Activated B cell treated with CpG ODN at 0.5 μM for 24 hours (primary cell): ENCODE data around the gene OR52W1. TPM values are rescaled to one million over a fixed set of nuclear protein-coding genes. Genes with fewer than 3 reads are reported as not detected.
A peak's percentile ranks its signal among the peaks of the same experiment; 100 is the strongest.

Experiments used
- ATAC-seq: fragments of 200-7000 bp; cut with Tn5 transposase; one replicate; pipeline ENCODE4 v1.10.0; 2021; ENCODE audit warnings: low read depth, mild to moderate bottlenecking, moderate library complexity
- CTCF ChIA-PET: fragments of 350-600 bp; sonication (Branson Sonifier 250); formaldehyde crosslinking; loops from one replicate; lab custom pipeline; 2021; ENCODE audit warnings: antibody characterized with exemption; lab: Charles Lee
- POLR2A ChIA-PET: fragments of 350-600 bp; sonication (Branson Sonifier 250); formaldehyde crosslinking; loops from one replicate; lab custom pipeline; 2021; ENCODE audit warnings: antibody characterized with exemption; lab: Charles Lee
- DNase-seq: peaks from one replicate; pipeline ENCODE4 v3.0.0; 2022
- H3K27ac Mint-ChIP-seq: one replicate; pipeline ENCODE4 v1.8.0; 2020; ENCODE audit warnings: mixed read lengths
- H3K27me3 Mint-ChIP-seq: one replicate; pipeline ENCODE4 v1.8.0; 2021; ENCODE audit warnings: mixed read lengths
- H3K36me3 Mint-ChIP-seq: one replicate; pipeline ENCODE4 v1.8.0; 2021; ENCODE audit warnings: low read depth, mixed read lengths
- H3K4me1 Mint-ChIP-seq: one replicate; pipeline ENCODE4 v1.8.0; 2021; ENCODE audit warnings: mixed read lengths
- H3K4me3 Mint-ChIP-seq: one replicate; pipeline ENCODE4 v1.8.0; 2020; ENCODE audit warnings: mild to moderate bottlenecking, mixed read lengths
- H3K9me3 Mint-ChIP-seq: one replicate; pipeline ENCODE4 v1.8.0; 2020; ENCODE audit warnings: mixed read lengths
- CTCF ChIP-seq: fragments of 200-600 bp; IDR thresholded peaks from one replicate; pipeline ENCODE4 v1.8.0; 2022; ENCODE audit warnings: antibody characterized with exemption, mild to moderate bottlenecking
- intact Hi-C: fragments of 100-400 bp; cut with micrococcal nuclease; formaldehyde crosslinking; loops from one replicate; pipeline ENCODE4 v1.15.1; 2024
- total RNA-seq: library from RNA; stranded (reverse); gene quantifications from 2 replicates; pipeline ENCODE4 v1.2.3, GENCODE V29; 2022

Gene OR52W1
- total RNA-seq, 1 donor from 2014 or later = not detected

- ATAC-seq (no peak), DNase-seq (no peak)
- POLR2A ChIA-PET = interaction anchor here (2.5 kb wide), 1 partner anchor 10 kb away, joined by 9 read pairs; the partner anchor contains the start of gene FHIP1B
Measured at GRCh38 chr11:6225024-6225423, 26.0 kb downstream of the OR52W1 start.

DNA sequence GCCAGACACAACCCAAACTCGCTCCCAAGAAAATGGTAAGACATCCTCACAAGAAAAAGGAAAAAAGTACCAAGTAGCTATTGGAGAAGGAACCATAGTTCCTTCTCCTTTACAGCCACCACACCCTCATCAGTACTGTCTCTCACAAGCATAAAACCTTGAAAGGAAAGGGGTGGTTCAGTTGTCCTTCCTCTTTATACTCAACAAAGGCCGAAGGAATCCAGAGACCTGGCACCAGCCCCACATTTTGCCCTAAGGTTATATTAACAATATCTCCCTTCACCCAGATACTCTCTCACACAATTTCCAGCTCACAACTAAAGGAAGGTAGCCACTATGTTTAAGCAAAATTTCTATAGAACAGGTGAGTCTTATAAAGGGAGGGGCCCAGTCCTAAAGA, 26.9 kb downstream of the OR52W1 start:
- Mint-ChIP-seq H3K4me3 (no peak overlapping the region), H3K36me3 (peaks cover 54% of the 10 kb centered on the region), H3K9me3 (no peaks in the 10 kb centered on the region), H3K4me1 (peaks cover 35% of the 10 kb centered on the region), H3K27me3 (no peaks in the 10 kb centered on the region), H3K27ac (no peak overlapping the region)
- ChIA-PET POLR2A (interaction anchor here (2.5 kb wide), 1 partner anchor 9 kb away, joined by 9 read pairs; the partner anchor contains the start of gene FHIP1B), CTCF (no interaction called here)
- intact Hi-C loops = no loop called here
- DNase-seq = no peak
- ATAC-seq = no peak
- no peak for TF ChIP-seq CTCF

More at GRCh38 chr11:6225024-6225423, 26.0 kb downstream of the OR52W1 start:
- H3K9me3 Mint-ChIP-seq = no peaks in the 10 kb centered on the region
- no peak overlapping the region for H3K4me3 Mint-ChIP-seq
- peaks cover 31% of the 10 kb centered on the region for H3K4me1 Mint-ChIP-seq
- no peak for TF ChIP-seq CTCF
- H3K36me3 Mint-ChIP-seq = peaks cover 61% of the 10 kb centered on the region
- intact Hi-C loops = no loop called here
- H3K27me3 Mint-ChIP-seq = no peaks in the 10 kb centered on the region
- H3K27ac Mint-ChIP-seq = no peak overlapping the region
- CTCF ChIA-PET = no interaction called here

DNA sequence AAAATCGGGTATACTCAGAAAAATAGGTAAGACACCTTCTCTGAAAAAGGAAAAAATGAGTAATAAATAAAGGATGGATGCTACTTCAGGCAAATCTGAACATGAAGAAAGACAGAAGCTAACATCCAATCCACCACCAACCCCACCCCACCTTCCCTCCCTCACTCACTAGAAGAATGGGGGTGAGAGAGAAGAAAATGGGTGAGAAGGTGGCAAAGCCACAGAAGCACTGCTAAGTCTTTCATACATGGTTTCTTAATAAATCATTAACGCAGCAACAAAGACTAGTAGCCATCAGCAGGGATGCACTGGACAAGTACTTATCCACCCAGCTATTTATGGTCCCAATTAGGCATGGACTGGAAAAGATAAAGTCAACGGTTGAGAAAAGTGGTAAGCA, 29.5 kb downstream of the OR52W1 start:
- Mint-ChIP-seq H3K27me3 (no peaks in the 10 kb centered on the region), H3K4me1 (peaks cover 39% of the 10 kb centered on the region), H3K9me3 (no peaks in the 10 kb centered on the region), H3K27ac (no peak overlapping the region), H3K4me3 (no peak overlapping the region), H3K36me3 (peaks cover 31% of the 10 kb centered on the region)
- ATAC-seq (no peak), DNase-seq (no peak)
- intact Hi-C loops = no loop called here
- POLR2A ChIA-PET = no interaction called here
- CTCF ChIA-PET = no interaction called here
- TF ChIP-seq CTCF = no peak

GRCh38 chr11:6229911-6230310, 30.9 kb downstream of the OR52W1 start:
- H3K27me3 Mint-ChIP-seq = no peaks in the 10 kb centered on the region
- H3K27ac Mint-ChIP-seq = no peak overlapping the region
- no peak for DNase-seq
- H3K4me3 Mint-ChIP-seq = no peak overlapping the region
- intact Hi-C loops = loop anchor here (5.0 to 10.0 kb wide), 2 partner anchors 515 to 603 kb away; partner anchors contain the start of gene TRIM34
- POLR2A ChIA-PET = interaction anchor here (0.7 kb wide), 1 partner anchor 192 kb away, joined by 3 read pairs; no protein-coding TSS in a partner anchor
- CTCF ChIA-PET = no interaction called here
- H3K9me3 Mint-ChIP-seq = no peaks in the 10 kb centered on the region
- TF ChIP-seq CTCF = no peak
- no peak for ATAC-seq
- peaks cover 24% of the 10 kb centered on the region for H3K36me3 Mint-ChIP-seq
- H3K4me1 Mint-ChIP-seq = peaks cover 48% of the 10 kb centered on the region

DNA sequence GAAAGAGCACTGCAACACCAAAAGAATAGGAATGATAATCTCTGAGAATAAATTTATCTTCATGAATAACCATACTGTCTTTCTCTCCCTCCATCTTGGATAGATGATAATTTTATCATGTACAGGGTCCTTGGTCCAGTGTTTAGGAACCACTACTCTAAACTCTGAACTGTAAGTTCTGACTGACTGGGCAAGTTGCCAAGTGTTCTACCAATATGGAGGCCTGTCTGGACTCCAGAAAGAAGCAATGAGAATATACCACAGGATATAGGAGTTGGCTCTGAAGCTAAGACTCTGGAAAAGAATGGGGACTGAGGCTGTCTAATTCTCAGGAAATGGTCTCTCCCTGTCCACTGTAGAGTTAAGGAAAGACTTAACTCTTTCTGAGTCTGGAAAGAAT, 33.9 kb downstream of the OR52W1 start:
- Mint-ChIP-seq H3K27me3 (no peaks in the 10 kb centered on the region), H3K9me3 (no peaks in the 10 kb centered on the region), H3K4me1 (peaks cover 34% of the 10 kb centered on the region), H3K4me3 (peak overlapping the region; percentile 47), H3K27ac (no peak overlapping the region), H3K36me3 (peaks cover 12% of the 10 kb centered on the region)
- no peak for TF ChIP-seq CTCF
- intact Hi-C loops = loop anchor here (5.0 to 10.0 kb wide), 2 partner anchors 512 to 606 kb away; partner anchors contain the start of gene TRIM34
- no peak for ATAC-seq
- DNase-seq = no peak
- ChIA-PET CTCF (no interaction called here), POLR2A (no interaction called here)
